ENCODE results near the gene ITSN2.

Gene ITSN2

GRCh38 chr2:24332791-24333540 is 27.4 kb downstream of the ITSN2 start:
- no peak for DNase-seq (ENCODE audit: low read depth)

- DNase-seq (ENCODE audit: low read depth) = no peak
Measured at GRCh38 chr2:24330161-24330560, 30.2 kb downstream of the ITSN2 start.

GRCh38 chr2:24329700-24330099 is 30.6 kb downstream of the ITSN2 start:
- DNase-seq (ENCODE audit: low read depth) = no peak

- DNase-seq (ENCODE audit: low read depth) = no peak
Measured at GRCh38 chr2:24328010-24328409, 32.3 kb downstream of the ITSN2 start.

GRCh38 chr2:24317491-24317920 is 42.8 kb downstream of the ITSN2 start:
- DNase-seq (ENCODE audit: low read depth) = peak; percentile 7

GRCh38 chr2:24315669-24316068 is 44.7 kb downstream of the ITSN2 start:
- no peak for DNase-seq (ENCODE audit: low read depth)

- DNase-seq (ENCODE audit: low read depth) = peak; percentile 61
Measured at GRCh38 chr2:24313744-24314632, 46.3 kb downstream of the ITSN2 start.

- DNase-seq (ENCODE audit: low read depth) = peak; percentile 16
Measured at GRCh38 chr2:24307961-24308360, 52.4 kb downstream of the ITSN2 start.

- peak; percentile 46 for DNase-seq (ENCODE audit: low read depth)
Measured at GRCh38 chr2:24304631-24305030, 55.7 kb downstream of the ITSN2 start.

GRCh38 chr2:24304098-24304497 is 56.2 kb downstream of the ITSN2 start:
- DNase-seq (ENCODE audit: low read depth) = peak; percentile 98

- no peak for DNase-seq (ENCODE audit: low read depth)
Measured at GRCh38 chr2:24301599-24301998, 58.7 kb downstream of the ITSN2 start.

GRCh38 chr2:24297663-24298062 is 62.7 kb downstream of the ITSN2 start:
- DNase-seq (ENCODE audit: low read depth) = no peak

- no peak for DNase-seq (ENCODE audit: low read depth)
Measured at GRCh38 chr2:24287171-24287570, 73.2 kb downstream of the ITSN2 start.

GRCh38 chr2:24285484-24286152 is 74.7 kb downstream of the ITSN2 start:
- DNase-seq (ENCODE audit: low read depth) = no peak

- no peak for DNase-seq (ENCODE audit: low read depth)
Measured at GRCh38 chr2:24280645-24281044, 79.7 kb downstream of the ITSN2 start.

GRCh38 chr2:24280161-24280560 is 80.2 kb downstream of the ITSN2 start:
- DNase-seq (ENCODE audit: low read depth) = no peak

- no peak for DNase-seq (ENCODE audit: low read depth)
Measured at GRCh38 chr2:24276349-24276899, 83.9 kb downstream of the ITSN2 start.

- no peak for DNase-seq (ENCODE audit: low read depth)
Measured at GRCh38 chr2:24274809-24275208, 85.5 kb downstream of the ITSN2 start.

GRCh38 chr2:24273598-24273997 is 86.7 kb downstream of the ITSN2 start:
- DNase-seq (ENCODE audit: low read depth) = no peak

- DNase-seq (ENCODE audit: low read depth) = no peak
Measured at GRCh38 chr2:24272907-24273306, 87.4 kb downstream of the ITSN2 start.

GRCh38 chr2:24272161-24272802 is 88.1 kb downstream of the ITSN2 start:
- no peak for DNase-seq (ENCODE audit: low read depth)

- peak; percentile 70 for DNase-seq (ENCODE audit: low read depth)
Measured at GRCh38 chr2:24269265-24269664, 91.1 kb downstream of the ITSN2 start.

All from iris pigment epithelial cell (primary cell).